ENCODE data around the gene CCR7.

DNA sequence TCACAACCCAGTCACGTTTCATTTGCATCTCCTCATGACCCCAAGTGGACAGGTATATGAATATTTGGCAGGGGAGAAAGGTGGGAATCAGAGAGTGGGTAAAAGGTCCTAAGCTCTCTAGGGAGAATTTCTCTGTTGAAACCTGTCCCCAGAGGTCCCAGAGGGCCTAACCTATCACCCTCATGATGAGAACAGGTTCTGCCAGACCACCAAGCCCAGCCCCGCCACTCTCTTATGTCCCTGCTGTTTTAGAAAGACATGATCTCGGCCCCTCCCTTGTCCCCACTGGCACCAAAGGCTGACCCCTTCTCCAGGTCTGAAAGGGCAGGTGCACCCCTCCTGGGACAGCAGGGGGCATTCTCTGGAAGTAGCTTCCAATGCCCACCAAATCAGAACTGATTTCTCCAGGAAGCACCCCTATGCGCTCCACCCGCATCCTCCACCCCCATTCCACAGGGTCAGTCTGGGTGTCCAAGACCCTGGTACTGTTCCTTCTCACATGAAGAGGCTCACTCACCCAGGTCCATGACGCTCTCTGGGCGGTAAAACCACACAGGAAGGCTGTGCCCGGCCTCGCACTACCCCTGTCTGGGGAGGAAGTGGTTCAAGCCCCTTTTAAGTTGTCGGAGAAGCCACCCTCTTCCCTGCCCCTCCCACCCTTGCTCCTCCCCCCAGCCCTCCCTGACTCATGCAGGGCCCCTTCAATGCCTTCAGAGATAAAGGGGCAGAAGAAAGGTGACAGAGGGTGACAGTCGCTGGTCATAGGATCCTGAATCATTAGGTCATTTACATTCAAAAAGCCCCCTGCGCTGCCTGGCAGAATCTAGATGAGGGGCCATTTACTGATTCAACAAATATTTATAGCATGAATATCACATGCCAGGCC lies at the start of gene CCR7:
- TF ChIP-seq ZNF174 (tag by site-specific recombination; IDR thresholded peaks at IDR 0.05), result no peak
- TF ChIP-seq, protein P1, sequence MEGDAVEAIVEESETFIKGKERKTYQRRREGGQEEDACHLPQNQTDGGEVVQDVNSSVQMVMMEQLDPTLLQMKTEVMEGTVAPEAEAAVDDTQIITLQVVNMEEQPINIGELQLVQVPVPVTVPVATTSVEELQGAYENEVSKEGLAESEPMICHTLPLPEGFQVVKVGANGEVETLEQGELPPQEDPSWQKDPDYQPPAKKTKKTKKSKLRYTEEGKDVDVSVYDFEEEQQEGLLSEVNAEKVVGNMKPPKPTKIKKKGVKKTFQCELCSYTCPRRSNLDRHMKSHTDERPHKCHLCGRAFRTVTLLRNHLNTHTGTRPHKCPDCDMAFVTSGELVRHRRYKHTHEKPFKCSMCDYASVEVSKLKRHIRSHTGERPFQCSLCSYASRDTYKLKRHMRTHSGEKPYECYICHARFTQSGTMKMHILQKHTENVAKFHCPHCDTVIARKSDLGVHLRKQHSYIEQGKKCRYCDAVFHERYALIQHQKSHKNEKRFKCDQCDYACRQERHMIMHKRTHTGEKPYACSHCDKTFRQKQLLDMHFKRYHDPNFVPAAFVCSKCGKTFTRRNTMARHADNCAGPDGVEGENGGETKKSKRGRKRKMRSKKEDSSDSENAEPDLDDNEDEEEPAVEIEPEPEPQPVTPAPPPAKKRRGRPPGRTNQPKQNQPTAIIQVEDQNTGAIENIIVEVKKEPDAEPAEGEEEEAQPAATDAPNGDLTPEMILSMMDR (tag by site-specific recombination; IDR thresholded peaks at IDR 0.05), result no peak
- TF ChIP-seq YY1 (tag by site-specific recombination; IDR thresholded peaks at IDR 0.05), result no peak
- no peak for TF ChIP-seq ZNF140 (tag by site-specific recombination; IDR thresholded peaks at IDR 0.05)
- TF ChIP-seq ZBTB1 (tag by site-specific recombination; IDR thresholded peaks at IDR 0.05), result no peak
- TF ChIP-seq ZNF335 (tag by site-specific recombination; conservative IDR thresholded peaks at IDR 0.05), result no peak
- TF ChIP-seq ZNF274 (IDR thresholded peaks at IDR 0.05; ENCODE audit: low read length), result no peak
- no peak for TF ChIP-seq ZNF274 (tag by site-specific recombination; IDR thresholded peaks at IDR 0.05; ENCODE audit: borderline replicate concordance)
- no peak for TF ChIP-seq ZNF654 (tag by site-specific recombination; IDR thresholded peaks at IDR 0.05; ENCODE audit: low read depth)
- TF ChIP-seq ZNF660 (tag by site-specific recombination; IDR thresholded peaks at IDR 0.05), result no peak
- no peak for TF ChIP-seq ZNF169 (tag by site-specific recombination; IDR thresholded peaks at IDR 0.05)
- no peak for TF ChIP-seq TCF7L2 (IDR thresholded peaks at IDR 0.05; ENCODE audit: borderline replicate concordance, low read depth, low read length)
- no peak for TF ChIP-seq ZNF184 (tag by site-specific recombination; IDR thresholded peaks at IDR 0.05)
- no peak for TF ChIP-seq KLF16 (tag by site-specific recombination; IDR thresholded peaks at IDR 0.05)
- TF ChIP-seq ZBTB49 (tag by site-specific recombination; IDR thresholded peaks at IDR 0.05; ENCODE audit: low read depth), result no peak

All from HEK293 (cell line).